Transverse colon (tissue), 4 donors: ENCODE data around the gene UTS2R. TPM values are rescaled to one million over a fixed set of nuclear protein-coding genes. Genes with fewer than 3 reads are reported as not detected.

ENCODE experiments used
- DNase-seq: peaks from one replicate; pipeline ENCODE4 v3.0.0-alpha.2; 2019
- H3K27ac ChIP-seq, 4 donors: fragments of 200-600 bp; sonication (generic); 2 replicates each; pipeline ENCODE4 v1.5.1; 2016 to 2018; ENCODE audit warnings: inconsistent platforms in 4 of 4
- H3K27me3 ChIP-seq: fragments of 200-600 bp; sonication (generic); 2 replicates; pipeline ENCODE4 v1.5.1; 2017; ENCODE audit warnings: inconsistent platforms
- H3K36me3 ChIP-seq, 4 donors: fragments of 200-600 bp; sonication (generic); 2 replicates each; pipeline ENCODE4 v1.5.1; 2017 to 2019; ENCODE audit warnings: inconsistent platforms in 4 of 4
- H3K4me1 ChIP-seq, 4 donors: fragments of 200-600 bp; sonication (generic); 2 replicates each; pipeline ENCODE4 v1.5.1; 2017 to 2020; ENCODE audit warnings: inconsistent platforms in 4 of 4
- H3K4me3 ChIP-seq, 4 donors: fragments of 200-600 bp; sonication (generic); 1 replicate in 1 of 4; 2 replicates in 3 of 4; pipeline versions ENCODE4 v1.5.1 to v1.6.1; 2017 to 2019; ENCODE audit warnings: inconsistent platforms in 4 of 4
- H3K9me3 ChIP-seq, 2 donors: fragments of 200-600 bp; sonication (generic); 2 replicates each; pipeline ENCODE4 v1.5.1; 2017 to 2019; ENCODE audit warnings: inconsistent platforms in 2 of 2
- CTCF ChIP-seq, 5 experiments: fragments of 200-600 bp in 3 of 5; fragments of 450-650 bp in 2 of 5; sonication (generic) in 3 of 5; IDR thresholded peaks; 1 replicate in 2 of 5; 2 replicates in 3 of 5; pipeline ENCODE4 v1.5.1; 2016 to 2017; ENCODE audit warnings: antibody characterized with exemption in 5 of 5, inconsistent platforms in 3 of 5, mild to moderate bottlenecking in 2 of 5, moderate library complexity in 1 of 5
- EP300 ChIP-seq: sonication (generic); formaldehyde crosslinking; IDR thresholded peaks from one replicate; pipeline ENCODE4 v1.6.1; 2017; ENCODE audit warnings: antibody characterized with exemption, low read depth
- POLR2A ChIP-seq: fragments of 450-650 bp; IDR thresholded peaks from one replicate; pipeline ENCODE4 v1.6.1; 2016; ENCODE audit warnings: antibody characterized with exemption, mild to moderate bottlenecking, moderate library complexity
- POLR2AphosphoS5 ChIP-seq, 3 donors: sonication (generic); formaldehyde crosslinking; IDR thresholded peaks; one replicate each; pipeline ENCODE4 v1.6.1; 2016; ENCODE audit warnings: antibody characterized with exemption in 3 of 3
- WGBS, 2 donors: methylation state at CpG; one replicate each; pipeline ENCODE4 v1.1.5; 2018; ENCODE audit warnings: low coverage in 1 of 2; 5-methylcytosine and 5-hydroxymethylcytosine counted together
- in situ Hi-C, 4 donors: fragments of 200-750 bp; cut with MboI; loops; one replicate each; pipeline versions ENCODE4 v1.15.0 to v1.15.1; 2017; ENCODE audit warnings: low sequenced_read_pairs in 3 of 4, low pct_ligation_motif_present in 1 of 4, low pct_unique_long_range_greater_than_20kb in 1 of 4
- intact Hi-C: fragments of 100-400 bp; cut with DNase I; formaldehyde crosslinking; loops from one replicate; pipeline ENCODE4 v1.15.1; 2023; ENCODE audit warnings: low total_unique reads
- total RNA-seq, 4 donors: library from RNA; depleted of rRNA; stranded (reverse); fragments of >200 nt; gene quantifications; one replicate each; pipeline ENCODE4 v1.1.0, GENCODE V29; 2016

The UTS2R gene
- total RNA-seq, 4 donors from 2014 or later = 0.48 TPM; not detected in 3

GRCh38 chr17:82327289-82327688 is 44.3 kb upstream of the UTS2R start:
- DNase-seq = no peak

GRCh38 chr17:82327757-82328140 is 43.8 kb upstream of the UTS2R start:
- intact Hi-C loops = loop anchor here (5.0 kb wide), 1 partner anchor 255 kb away; no protein-coding TSS in a partner anchor
- DNase-seq = no peak
- no peak for TF ChIP-seq CTCF (IDR thresholded peaks at IDR 0.05)
- no peak for TF ChIP-seq POLR2AphosphoS5 (IDR thresholded peaks at IDR 0.05)
- TF ChIP-seq EP300 = no peak
- TF ChIP-seq POLR2A = no peak
- in situ Hi-C loops = loop anchor here in 1 of 4 donors (10.0 kb wide), 1 partner anchor 123 kb away; no protein-coding TSS in a partner anchor
- Histone ChIP-seq H3K27me3 (no peaks in the 10 kb centered on the region), H3K27ac (peak overlapping the region; percentile 15 to 73 (median 60)), H3K9me3 (no peaks in the 10 kb centered on the region), H3K36me3 (no peaks in the 10 kb centered on the region), H3K4me3 (no peak overlapping the region), H3K4me1 (peaks cover 25 to 69% (median 58%) of the 10 kb centered on the region in 4 donors)
- WGBS, 2 donors = 67% methylated on average over 13 of the region's 16 CpGs; no CpG with 5 or more reads in 1 of the 2 donors

More at GRCh38 chr17:82327289-82327688, 44.3 kb upstream of the UTS2R start:
- no peak overlapping the region for H3K27ac ChIP-seq
- H3K9me3 ChIP-seq = no peaks in the 10 kb centered on the region
- peaks cover 20 to 65% (median 53%) of the 10 kb centered on the region in 4 donors for H3K4me1 ChIP-seq
- TF ChIP-seq EP300 = no peak
- TF ChIP-seq CTCF (IDR thresholded peaks at IDR 0.05) = no peak
- TF ChIP-seq POLR2A = no peak
- 70 to 78% methylated on average over 2 to 15 of the region's 15 CpGs for WGBS, 2 donors
- H3K36me3 ChIP-seq = no peaks in the 10 kb centered on the region
- in situ Hi-C loops = loop anchor here in 1 of 4 donors (10.0 kb wide), 1 partner anchor 122 kb away; no protein-coding TSS in a partner anchor
- H3K27me3 ChIP-seq = no peaks in the 10 kb centered on the region
- intact Hi-C loops = loop anchor here (5.0 kb wide), 1 partner anchor 255 kb away; no protein-coding TSS in a partner anchor
- no peak overlapping the region for H3K4me3 ChIP-seq

GRCh38 chr17:82328141-82328993 is 43.2 kb upstream of the UTS2R start:
- H3K27me3 ChIP-seq = no peaks in the 10 kb centered on the region
- no peaks in the 10 kb centered on the region for H3K36me3 ChIP-seq
- DNase-seq = peak; percentile 87
- in situ Hi-C loops (loop anchor here in 1 of 4 donors (10.0 kb wide), 1 partner anchor 124 kb away; no protein-coding TSS in a partner anchor), intact Hi-C loops (loop anchor here (5.0 kb wide), 1 partner anchor 256 kb away; no protein-coding TSS in a partner anchor)
- no peaks in the 10 kb centered on the region for H3K9me3 ChIP-seq
- TF ChIP-seq EP300 (no peak), POLR2A (peak; percentile 4), CTCF (IDR thresholded peaks at IDR 0.05) (peak in 1 of 5 experiments; percentile 14), POLR2AphosphoS5 (IDR thresholded peaks at IDR 0.05) (peak in 2 of 3 donors; percentile 51 to 52)
- H3K27ac ChIP-seq = peak overlapping the region; percentile 51 to 82 (median 68)
- H3K4me3 ChIP-seq = no peak overlapping the region
- H3K4me1 ChIP-seq = peaks cover 26 to 76% (median 64%) of the 10 kb centered on the region in 4 donors
- WGBS, 2 donors = 46% methylated on average over 25 of the region's 28 CpGs; no CpG with 5 or more reads in 1 of the 2 donors

DNA sequence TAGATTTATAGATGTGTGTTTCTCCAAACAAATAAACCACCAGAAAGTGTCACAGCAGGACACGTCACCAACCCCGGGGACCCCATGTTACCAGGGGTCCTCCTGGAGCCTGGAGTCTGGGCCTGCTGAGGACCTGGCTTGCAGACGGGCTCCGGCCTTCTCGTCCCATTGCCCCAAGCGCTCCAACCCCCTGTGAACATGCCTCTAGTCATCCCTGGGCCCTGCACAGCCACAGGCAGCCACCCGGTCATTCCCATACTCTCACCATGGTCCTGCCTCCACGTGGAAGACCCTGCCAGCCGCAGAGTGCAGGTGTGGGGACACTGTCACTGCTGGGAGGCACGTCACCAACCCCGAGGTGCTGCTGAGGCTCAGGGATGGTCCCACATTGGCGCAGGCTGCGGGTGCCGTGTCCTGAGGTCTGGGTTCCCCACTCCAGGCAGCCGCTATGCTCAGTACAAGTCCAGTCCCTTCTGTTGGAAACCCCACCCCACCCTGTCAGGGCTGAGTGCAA is 42.5 kb upstream of the UTS2R start:
- H3K27ac ChIP-seq = peak overlapping the region; percentile 51 to 82 (median 68)
- peaks cover 27 to 82% (median 69%) of the 10 kb centered on the region in 4 donors for H3K4me1 ChIP-seq
- intact Hi-C loops = loop anchor here (5.0 kb wide), 1 partner anchor 257 kb away; no protein-coding TSS in a partner anchor

More for the DNA sequence above, 42.5 kb upstream of the UTS2R start:
- 80% methylated on average over 14 of the region's 15 CpGs; no CpG with 5 or more reads in 1 of the 2 donors for WGBS, 2 donors
- DNase-seq = no peak
- H3K4me3 ChIP-seq = no peak overlapping the region
- in situ Hi-C loops = loop anchor here in 1 of 4 donors (10.0 kb wide), 1 partner anchor 124 kb away; no protein-coding TSS in a partner anchor
- TF ChIP-seq POLR2A = no peak
- TF ChIP-seq CTCF (IDR thresholded peaks at IDR 0.05) = no peak
- no peaks in the 10 kb centered on the region for H3K9me3 ChIP-seq
- no peaks in the 10 kb centered on the region for H3K36me3 ChIP-seq
- H3K27me3 ChIP-seq = no peaks in the 10 kb centered on the region
